ENCODE results near the gene ALX4. TPM values are rescaled to one million over a fixed set of nuclear protein-coding genes. Genes with fewer than 3 reads are reported as not detected.
A peak's percentile ranks its signal among the peaks of the same experiment; 100 is the strongest.

The ALX4 gene
- total and polyA plus RNA-seq, 9 of the 15 experiments (the other 6 are each of a cell fraction or from before 2014, with no cell fraction given) = 0.07 to 1.2 (median 0.33) TPM

DNA sequence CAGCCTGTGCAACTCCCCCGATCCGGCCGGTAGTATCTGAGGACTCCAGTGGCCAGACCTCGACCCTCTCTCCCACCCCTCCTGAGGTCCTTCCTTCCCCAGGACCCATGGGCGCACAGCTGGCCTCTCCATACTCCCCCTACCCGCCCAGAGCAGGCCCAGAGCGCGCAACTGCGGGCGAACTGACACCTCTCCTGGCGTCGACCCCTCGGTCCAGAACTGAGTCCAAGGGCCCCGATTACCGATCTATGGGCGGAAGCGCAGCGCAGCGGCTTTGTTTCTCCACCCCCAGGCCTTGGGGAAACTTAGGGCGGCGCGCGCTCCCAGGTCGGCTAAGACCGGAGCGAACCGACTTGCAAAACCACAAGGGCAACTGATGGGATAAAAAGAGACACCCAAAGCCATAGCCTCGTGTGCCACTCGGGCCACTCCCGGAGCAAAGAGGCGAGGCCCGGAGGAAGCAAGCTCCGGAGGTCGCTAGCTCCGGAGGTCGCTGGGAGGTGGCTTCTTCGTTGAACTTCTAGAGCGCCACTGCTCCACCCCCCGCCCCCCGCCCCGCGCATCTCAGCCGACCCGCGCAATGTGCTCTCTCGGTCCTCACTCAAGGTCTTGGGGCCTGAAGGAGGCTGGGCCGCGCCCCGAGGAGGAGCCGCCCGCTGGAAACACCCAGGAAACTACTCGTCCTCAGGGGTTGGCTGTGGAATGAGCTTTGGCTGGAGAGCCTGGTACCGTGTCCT, 9.8 kb upstream of the ALX4 start (continued):
- TF ChIP-seq, protein P1, sequence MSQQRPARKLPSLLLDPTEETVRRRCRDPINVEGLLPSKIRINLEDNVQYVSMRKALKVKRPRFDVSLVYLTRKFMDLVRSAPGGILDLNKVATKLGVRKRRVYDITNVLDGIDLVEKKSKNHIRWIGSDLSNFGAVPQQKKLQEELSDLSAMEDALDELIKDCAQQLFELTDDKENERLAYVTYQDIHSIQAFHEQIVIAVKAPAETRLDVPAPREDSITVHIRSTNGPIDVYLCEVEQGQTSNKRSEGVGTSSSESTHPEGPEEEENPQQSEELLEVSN (IDR thresholded peaks at IDR 0.05; ENCODE audit: borderline replicate concordance in 1 of 2, extremely low read depth in 1 of 2, insufficient read depth in 1 of 2, insufficient read length in 1 of 2, low read depth in 1 of 2, low read length in 1 of 2, poor library complexity in 1 of 2, severe bottlenecking in 1 of 2) = peak in 1 of 2 experiments; percentile 43
- TF ChIP-seq GABPB1 (CRISPR knock-in tag; IDR thresholded peaks at IDR 0.05) (peak; percentile 59; the same call in 1 of the 2 replicates), ZNF561 (CRISPR knock-in tag; conservative IDR thresholded peaks at IDR 0.05) (no peak), L3MBTL2 (IDR thresholded peaks at IDR 0.05) (peak; percentile 82), POLR2G (IDR thresholded peaks at IDR 0.05; ENCODE audit: low read depth, low read length) (peak; percentile 77), KLF6 (CRISPR knock-in tag; IDR thresholded peaks at IDR 0.05; ENCODE audit: borderline replicate concordance) (peak; percentile 58; the same call in 1 of the 2 replicates), MYC (IDR thresholded peaks at IDR 0.05; ENCODE audit: low read depth, low read length) (peak; percentile 54), MYC (CRISPR knock-in tag; IDR thresholded peaks at IDR 0.05; ENCODE audit: borderline replicate concordance, low read depth) (no peak)
- TF ChIP-seq, protein P2, sequence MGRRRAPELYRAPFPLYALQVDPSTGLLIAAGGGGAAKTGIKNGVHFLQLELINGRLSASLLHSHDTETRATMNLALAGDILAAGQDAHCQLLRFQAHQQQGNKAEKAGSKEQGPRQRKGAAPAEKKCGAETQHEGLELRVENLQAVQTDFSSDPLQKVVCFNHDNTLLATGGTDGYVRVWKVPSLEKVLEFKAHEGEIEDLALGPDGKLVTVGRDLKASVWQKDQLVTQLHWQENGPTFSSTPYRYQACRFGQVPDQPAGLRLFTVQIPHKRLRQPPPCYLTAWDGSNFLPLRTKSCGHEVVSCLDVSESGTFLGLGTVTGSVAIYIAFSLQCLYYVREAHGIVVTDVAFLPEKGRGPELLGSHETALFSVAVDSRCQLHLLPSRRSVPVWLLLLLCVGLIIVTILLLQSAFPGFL (CRISPR knock-in tag; IDR thresholded peaks at IDR 0.05) = no peak
- TF ChIP-seq, protein P3, sequence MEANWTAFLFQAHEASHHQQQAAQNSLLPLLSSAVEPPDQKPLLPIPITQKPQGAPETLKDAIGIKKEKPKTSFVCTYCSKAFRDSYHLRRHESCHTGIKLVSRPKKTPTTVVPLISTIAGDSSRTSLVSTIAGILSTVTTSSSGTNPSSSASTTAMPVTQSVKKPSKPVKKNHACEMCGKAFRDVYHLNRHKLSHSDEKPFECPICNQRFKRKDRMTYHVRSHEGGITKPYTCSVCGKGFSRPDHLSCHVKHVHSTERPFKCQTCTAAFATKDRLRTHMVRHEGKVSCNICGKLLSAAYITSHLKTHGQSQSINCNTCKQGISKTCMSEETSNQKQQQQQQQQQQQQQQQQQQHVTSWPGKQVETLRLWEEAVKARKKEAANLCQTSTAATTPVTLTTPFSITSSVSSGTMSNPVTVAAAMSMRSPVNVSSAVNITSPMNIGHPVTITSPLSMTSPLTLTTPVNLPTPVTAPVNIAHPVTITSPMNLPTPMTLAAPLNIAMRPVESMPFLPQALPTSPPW (CRISPR knock-in tag; IDR thresholded peaks at IDR 0.05) = peak; percentile 56
- TF ChIP-seq, protein P4, sequence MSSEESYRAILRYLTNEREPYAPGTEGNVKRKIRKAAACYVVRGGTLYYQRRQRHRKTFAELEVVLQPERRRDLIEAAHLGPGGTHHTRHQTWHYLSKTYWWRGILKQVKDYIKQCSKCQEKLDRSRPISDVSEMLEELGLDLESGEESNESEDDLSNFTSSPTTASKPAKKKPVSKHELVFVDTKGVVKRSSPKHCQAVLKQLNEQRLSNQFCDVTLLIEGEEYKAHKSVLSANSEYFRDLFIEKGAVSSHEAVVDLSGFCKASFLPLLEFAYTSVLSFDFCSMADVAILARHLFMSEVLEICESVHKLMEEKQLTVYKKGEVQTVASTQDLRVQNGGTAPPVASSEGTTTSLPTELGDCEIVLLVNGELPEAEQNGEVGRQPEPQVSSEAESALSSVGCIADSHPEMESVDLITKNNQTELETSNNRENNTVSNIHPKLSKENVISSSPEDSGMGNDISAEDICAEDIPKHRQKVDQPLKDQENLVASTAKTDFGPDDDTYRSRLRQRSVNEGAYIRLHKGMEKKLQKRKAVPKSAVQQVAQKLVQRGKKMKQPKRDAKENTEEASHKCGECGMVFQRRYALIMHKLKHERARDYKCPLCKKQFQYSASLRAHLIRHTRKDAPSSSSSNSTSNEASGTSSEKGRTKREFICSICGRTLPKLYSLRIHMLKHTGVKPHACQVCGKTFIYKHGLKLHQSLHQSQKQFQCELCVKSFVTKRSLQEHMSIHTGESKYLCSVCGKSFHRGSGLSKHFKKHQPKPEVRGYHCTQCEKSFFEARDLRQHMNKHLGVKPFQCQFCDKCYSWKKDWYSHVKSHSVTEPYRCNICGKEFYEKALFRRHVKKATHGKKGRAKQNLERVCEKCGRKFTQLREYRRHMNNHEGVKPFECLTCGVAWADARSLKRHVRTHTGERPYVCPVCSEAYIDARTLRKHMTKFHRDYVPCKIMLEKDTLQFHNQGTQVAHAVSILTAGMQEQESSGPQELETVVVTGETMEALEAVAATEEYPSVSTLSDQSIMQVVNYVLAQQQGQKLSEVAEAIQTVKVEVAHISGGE (CRISPR knock-in tag; IDR thresholded peaks at IDR 0.05) = peak in 1 of 3 experiments; percentile 67; a peak in 1 of 6 replicates
- TF ChIP-seq, protein P5, sequence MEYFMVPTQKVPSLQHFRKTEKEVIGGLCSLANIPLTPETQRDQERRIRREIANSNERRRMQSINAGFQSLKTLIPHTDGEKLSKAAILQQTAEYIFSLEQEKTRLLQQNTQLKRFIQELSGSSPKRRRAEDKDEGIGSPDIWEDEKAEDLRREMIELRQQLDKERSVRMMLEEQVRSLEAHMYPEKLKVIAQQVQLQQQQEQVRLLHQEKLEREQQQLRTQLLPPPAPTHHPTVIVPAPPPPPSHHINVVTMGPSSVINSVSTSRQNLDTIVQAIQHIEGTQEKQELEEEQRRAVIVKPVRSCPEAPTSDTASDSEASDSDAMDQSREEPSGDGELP (CRISPR knock-in tag; IDR thresholded peaks at IDR 0.05; ENCODE audit: borderline replicate concordance) = peak; percentile 35; the same call in 1 of the 2 replicates
